Epithelial cell of proximal tubule (primary cell): ENCODE results near the gene MSI1. TPM values are rescaled to one million over a fixed set of nuclear protein-coding genes. Genes with fewer than 3 reads are reported as not detected.

Experiments used
- DNase-seq: peaks from one replicate; pipeline ENCODE4 v3.0.0-alpha.2; 2011; ENCODE audit warnings: low read depth
- H3K4me3 ChIP-seq: 2 replicates; pipeline ENCODE4 v1.5.1; 2011; ENCODE audit warnings: low read depth, mild to moderate bottlenecking, low read length
- total RNA-seq: library from RNA; depleted of rRNA; stranded (reverse); fragments of >200 nt; gene quantifications from 2 replicates; pipeline ENCODE4 v1.2.3, GENCODE V29; 2015
- TF ChIP-seq, protein P1 (sequence below): conservative IDR thresholded peaks from 2 replicates; pipeline ENCODE4 v1.5.1; 2012; ENCODE audit warnings: low read depth, mild to moderate bottlenecking, low read length

Gene MSI1
- total RNA-seq, 1 donor from 2014 or later, result 25.8 TPM

DNA sequence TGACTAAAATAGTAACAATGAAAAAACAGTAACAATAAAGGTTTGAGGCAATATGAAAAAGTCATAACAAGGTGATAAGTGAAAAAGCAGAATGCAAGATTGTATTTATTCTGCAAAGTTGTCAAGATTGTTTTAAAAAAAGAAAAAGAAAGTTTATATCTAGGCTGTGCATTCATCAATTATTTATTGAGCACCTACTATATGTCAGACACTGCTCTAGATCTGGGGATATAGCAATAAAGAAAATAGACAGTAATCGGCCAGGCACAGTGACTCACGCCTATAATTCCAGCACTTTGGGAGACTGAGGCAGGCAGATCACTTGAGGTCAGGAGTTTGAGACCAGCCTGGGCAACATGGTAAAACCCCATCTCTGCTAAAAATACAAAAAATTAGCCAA is 45.2 kb downstream of the MSI1 start:
- no peak for DNase-seq
- no peak overlapping the region for H3K4me3 ChIP-seq
- TF ChIP-seq, protein P1, sequence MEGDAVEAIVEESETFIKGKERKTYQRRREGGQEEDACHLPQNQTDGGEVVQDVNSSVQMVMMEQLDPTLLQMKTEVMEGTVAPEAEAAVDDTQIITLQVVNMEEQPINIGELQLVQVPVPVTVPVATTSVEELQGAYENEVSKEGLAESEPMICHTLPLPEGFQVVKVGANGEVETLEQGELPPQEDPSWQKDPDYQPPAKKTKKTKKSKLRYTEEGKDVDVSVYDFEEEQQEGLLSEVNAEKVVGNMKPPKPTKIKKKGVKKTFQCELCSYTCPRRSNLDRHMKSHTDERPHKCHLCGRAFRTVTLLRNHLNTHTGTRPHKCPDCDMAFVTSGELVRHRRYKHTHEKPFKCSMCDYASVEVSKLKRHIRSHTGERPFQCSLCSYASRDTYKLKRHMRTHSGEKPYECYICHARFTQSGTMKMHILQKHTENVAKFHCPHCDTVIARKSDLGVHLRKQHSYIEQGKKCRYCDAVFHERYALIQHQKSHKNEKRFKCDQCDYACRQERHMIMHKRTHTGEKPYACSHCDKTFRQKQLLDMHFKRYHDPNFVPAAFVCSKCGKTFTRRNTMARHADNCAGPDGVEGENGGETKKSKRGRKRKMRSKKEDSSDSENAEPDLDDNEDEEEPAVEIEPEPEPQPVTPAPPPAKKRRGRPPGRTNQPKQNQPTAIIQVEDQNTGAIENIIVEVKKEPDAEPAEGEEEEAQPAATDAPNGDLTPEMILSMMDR, result no peak

DNA sequence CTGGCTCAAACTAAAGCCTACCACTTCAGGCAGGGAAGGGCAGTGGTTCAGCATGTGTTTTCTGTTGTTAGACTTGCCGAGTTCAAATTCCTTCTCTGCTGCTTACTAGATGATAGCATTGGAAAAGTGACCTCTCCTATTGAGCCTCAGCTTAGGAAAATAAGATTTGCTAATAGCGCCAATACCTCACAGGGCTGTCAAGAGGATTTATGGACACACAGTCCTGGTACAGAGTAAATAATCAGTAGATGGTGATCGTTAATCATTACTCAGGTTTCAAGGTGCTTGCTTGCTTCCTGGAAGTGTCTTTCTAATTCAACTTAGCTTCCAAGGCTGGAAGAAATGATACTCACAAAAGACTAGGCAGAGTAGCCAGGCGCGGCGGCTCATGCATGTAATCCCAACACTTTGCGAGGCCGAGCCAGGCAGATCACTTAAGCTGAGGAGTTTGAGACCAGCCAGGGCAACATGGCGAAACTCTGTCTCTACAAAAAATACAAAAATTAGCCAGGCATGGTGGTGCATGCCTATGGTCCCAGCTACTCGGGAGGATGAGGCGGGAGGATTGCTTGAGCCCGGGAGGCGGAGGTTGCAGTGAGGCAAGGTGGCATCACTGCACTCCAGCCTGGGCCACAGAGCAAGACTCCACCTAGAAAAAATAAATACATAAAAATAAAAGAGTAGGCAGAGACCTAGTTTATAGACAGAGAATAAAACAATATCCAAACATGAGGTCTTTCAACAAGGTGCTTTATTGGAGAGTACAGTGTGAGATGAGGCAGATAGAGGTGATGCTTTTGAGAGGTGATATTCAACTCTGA is 47.4 kb downstream of the MSI1 start:
- TF ChIP-seq, protein P1, result no peak
- peak; percentile 76 for DNase-seq

DNA sequence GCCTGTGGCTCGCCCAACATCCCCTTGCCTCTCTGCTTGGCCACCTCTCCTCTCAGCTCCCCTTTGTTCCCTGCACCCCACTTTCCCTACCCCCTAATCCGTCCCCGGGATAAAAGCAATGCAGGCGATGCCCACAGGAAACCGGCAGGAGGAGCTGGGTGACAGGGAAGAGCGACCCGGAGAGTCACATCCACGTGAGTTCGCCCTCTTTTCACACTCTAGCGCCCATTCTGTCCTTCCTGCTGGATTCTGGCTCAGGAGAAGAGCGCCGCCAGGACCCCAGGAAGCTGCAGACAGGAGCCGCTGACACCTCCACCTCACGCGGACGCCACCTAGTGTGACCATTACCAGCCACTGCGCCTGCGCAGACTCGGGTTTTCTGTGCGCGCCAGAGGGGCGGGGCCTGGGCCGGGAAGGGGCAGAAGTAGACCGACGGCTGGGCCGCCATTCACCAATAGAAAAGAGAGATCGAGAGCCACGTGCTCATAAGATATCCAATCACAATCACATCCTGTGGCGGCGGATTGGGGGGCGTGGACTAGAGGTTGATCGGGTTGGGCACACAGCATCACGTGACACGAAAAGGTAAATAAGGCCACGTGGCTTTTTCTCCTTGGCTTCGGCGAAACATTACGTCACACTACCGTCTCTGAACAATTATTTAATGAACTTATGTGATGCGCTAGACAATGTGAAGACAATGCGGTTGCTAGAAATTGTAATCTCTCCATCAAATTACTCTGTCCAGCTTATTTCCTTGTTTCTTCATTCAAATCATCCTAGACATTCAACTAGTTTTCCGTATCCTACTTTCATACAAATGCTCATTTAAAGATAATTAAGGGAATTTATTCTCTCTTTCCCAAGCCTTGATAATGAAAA is 51.5 kb downstream of the MSI1 start:
- TF ChIP-seq, protein P1, result peak; percentile 51
- peak; percentile 94 for DNase-seq
- H3K4me3 ChIP-seq, result peak overlapping the region; percentile 69

More for the DNA sequence above, 47.4 kb downstream of the MSI1 start:
- H3K4me3 ChIP-seq, result no peak overlapping the region

DNA sequence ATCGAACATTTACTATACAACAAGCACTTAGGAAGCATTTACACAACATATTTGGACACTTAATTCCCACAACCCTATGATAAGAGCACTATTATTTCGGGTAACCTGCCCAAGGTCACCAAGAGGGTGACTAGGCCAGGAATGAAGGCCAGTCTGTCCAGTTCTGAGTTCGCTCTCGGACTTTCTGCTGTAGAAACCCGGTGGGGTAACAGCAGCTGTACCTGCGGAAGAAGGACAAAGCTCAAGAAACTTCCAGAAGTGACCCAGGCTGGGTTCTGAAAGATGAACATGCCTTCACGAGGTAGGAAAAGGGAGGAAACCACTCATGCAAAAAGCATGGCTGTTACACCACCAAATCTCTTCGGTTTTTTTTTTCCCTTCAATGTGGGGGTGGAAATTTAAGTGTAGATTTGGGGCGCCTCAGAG is 52.2 kb downstream of the MSI1 start:
- DNase-seq, result no peak
- TF ChIP-seq, protein P1, result no peak
- peak overlapping the region; percentile 69 for H3K4me3 ChIP-seq

DNA sequence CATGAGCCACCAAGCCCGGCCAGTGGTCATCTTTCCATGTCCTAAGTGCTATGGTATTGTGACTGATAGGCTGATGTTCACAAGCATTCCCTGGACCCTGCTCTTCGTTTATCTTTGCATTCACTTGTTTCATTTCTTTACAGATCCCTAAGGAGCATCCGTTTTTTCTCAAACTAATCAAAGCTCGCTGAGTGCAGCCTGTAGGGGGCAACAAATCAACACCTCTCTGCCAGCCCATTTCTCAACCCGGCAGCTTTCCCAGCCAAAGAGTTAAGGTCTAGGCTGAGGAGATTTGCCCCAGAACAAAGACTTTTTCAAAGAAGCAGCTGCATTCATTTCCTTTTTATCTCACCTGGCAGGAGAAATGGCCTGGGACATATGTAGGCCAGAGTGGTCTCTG is 54.7 kb downstream of the MSI1 start:
- no peak overlapping the region for H3K4me3 ChIP-seq
- TF ChIP-seq, protein P1, result peak; percentile 57
- DNase-seq, result no peak

DNA sequence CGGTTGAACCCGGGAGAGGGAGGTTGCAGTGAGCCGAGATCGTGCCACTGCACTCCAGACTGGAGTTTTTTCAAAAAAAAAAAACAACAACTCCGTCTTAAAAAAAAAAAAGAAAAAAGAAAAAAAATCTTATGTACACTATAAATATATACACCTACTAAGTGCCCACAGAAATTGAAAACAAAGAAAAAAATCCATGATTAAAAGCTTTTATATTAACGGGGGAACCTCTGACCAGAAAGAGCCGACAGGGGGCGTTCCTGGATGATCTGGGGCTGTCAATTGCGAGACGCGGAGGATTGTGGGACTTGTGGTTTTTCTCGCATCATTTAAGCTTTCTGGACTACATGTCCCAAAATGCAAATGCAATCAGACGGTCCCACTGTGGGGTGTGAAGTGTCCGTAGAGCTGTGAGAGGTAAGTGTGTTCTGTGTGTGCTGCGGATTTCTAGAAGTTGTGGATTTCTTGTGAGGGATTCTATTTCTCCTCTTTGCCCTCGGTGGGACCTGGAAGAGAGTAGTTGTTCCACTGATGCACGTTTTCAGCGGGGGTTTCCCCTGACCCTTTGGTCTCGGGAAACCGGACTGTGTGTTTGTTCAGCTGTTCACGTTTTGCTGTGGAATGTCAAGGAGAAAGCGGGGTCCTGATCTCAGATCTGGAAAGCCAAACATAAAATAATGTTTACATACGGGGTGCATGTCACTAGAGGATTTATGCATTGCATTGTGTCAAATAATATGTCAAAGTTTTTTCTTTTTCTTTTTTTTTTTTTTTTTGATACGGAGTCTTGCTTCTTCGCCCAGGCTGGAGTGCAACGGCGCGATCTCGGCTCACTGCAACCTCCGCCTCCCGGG is 66.8 kb downstream of the MSI1 start, which contains the start of gene SIRT4:
TSS of gene SIRT4 (plus strand) at position 360 of the 854 bp plus-strand sequence. CDS start 1,241 bp downstream, outside the sequence.
- peak; percentile 72 for DNase-seq
- peak within 1 kb of the TSS; percentile 79 for H3K4me3 ChIP-seq
- TF ChIP-seq, protein P1, result peak; percentile 87
